ENCODE measurements around the gene FGFR2.

FGFR2 gene

DNA sequence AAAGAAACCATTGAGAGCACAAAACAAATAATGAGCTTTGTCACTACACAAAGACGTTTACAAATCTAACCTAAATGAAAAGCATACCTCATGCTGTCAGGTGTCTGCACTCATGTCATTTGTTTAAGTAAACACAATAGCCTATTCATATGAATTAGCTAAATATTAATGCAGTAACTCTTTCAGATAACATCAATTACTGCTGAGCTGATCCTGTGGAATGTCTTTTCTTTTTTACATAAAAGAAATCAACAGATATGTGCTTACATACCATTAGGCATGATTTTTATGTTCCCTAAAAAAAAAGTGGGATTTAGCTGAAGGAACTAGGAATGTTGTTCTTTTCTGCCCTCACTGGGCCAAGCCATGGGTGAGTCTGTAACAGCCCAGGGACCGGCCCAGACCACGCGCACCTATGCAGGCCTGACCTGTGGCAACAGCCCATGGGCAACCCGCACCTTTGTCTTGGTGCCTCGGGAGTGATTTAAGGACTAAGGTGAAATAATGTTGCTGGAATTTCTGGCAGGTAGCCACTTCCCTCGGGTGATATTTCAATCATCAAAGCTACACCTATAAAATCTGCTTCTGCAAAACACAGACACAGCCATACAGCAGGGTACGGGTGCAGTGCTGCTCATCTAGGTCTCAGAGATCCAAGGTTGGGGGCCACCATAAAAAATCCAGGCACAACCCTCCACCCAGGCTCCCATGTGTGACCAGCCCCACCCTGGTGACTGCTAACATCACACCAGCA lies 44.6 kb downstream of the FGFR2 start:
- no peak for DNase-seq (ENCODE audit: low read depth)

DNA sequence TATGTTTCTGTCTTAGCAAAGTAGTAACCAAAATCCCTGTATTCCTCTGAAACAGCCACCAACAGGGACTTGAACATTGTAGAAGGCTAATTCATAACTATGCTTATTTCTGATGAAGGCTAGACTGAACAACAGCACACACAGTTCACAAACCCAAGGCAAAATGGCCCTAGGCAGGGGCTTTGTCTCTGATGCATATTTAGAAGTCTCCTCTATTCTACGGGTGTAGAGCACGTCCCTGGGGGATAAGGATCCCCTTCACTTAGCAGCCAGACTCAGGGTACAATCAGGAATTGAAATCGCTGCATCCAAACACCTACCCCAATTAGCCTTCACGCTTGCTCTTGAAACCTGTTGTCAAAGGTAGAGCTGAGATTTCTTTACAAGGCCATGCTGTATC lies 45.5 kb downstream of the FGFR2 start:
- no peak for DNase-seq (ENCODE audit: low read depth)

DNA sequence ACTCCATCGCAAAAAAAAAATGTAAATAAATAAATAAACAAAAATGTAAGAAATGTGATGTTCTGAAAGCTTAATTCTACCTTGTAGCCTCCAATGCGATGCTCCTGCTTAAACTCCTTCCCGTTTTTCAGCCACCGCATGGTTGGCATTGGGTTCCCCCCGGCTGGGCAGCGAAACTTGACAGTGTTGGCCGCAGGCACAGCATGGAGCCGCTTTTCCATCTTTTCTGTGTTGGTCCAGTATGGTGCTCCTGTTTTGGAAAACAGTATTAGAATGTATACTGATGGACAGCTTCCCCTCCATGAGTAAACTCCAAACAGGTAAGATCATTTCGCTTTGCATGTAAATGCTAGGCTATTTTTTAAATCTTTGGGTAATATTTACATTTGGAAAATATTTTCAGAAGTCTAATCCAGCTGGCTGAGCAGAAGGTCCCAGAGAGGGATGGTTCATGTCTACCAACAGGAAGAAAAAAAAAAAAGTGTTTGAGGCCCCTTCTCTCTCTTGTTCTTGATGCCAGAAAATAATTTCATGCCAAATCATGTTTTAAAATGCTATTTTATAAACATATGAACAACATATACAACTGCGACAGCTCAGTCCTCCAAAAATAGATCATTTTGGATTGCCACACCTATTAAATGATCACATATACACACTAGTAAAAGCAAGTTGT lies 46.9 kb downstream of the FGFR2 start:
- no peak for DNase-seq (ENCODE audit: low read depth)

DNA sequence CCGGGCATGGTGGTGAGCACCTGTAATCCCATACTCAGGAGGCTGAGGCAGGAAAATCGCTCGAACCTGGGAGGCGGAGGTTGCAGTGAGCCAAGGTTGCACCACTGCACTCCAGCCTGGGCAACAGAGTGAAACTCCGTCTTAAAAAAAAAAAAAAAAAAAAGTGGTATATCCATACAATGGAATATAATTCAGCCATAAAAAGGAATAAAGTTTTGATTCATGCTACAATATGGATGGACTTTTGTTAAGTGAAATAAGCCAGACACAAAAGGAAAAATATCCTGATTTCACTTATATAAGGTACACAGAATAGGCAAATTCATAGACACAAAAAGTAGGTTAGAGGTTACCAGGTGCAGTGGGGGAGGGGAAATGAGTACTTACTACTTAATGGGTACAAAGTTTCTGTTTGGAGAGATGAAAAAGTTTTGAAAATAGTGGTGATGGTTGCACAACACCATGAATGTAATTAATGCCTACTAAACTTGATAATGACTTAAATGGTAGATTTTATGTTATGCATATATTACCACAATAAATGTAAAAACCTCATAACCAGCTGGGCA lies 53.9 kb downstream of the FGFR2 start:
- no peak for DNase-seq (ENCODE audit: low read depth)

DNA sequence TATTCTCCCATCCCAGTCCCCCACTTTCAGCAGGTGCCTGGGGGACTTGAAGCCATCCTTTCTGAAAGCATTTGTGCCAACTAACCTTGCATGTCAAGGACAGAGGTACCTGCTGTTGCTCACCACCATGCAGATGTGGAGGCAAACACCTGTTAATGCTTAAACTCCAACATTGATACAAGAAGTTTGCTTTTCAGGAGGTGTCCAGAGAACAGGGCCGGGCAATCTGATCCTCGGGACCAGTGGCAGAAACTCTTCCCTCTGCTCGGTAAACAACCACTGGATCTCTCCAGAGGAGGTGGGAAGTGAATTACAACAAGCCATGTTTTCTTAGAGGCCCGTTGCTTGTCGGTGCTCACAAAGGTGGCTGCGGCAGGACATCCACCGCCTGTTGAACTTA lies 54.7 kb downstream of the FGFR2 start:
- no peak for DNase-seq (ENCODE audit: low read depth)

DNA sequence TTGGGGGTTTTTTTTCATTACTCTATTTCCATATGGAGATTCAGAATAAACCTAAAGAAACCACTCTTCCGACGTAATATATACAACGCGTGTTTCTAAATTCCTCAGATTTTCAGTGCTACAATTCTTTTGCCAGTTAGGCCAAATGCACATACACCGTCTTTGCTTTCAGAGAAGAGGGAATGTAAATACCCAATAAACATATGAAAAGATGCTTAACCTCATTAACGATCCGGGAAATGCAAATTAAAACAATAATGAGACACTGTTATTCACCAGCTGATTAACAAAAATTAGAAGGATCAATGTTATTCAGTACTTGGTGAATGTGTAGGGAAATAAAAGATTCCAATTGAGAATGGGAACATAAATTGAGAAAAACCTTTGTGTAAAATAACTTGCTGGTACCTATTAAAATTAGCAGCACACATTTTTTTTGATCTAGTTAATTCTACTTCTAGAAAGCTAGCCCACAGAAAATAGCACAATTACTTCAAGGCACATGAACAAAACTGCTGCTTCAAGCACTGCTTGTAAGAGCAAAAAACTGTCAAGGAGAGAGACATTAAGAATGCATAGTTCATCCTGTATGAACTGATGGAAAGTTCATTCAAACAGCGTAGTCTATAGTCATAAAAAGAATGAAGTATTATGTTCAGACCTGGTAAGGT lies 56.7 kb downstream of the FGFR2 start:
- DNase-seq (ENCODE audit: low read depth), result no peak

DNA sequence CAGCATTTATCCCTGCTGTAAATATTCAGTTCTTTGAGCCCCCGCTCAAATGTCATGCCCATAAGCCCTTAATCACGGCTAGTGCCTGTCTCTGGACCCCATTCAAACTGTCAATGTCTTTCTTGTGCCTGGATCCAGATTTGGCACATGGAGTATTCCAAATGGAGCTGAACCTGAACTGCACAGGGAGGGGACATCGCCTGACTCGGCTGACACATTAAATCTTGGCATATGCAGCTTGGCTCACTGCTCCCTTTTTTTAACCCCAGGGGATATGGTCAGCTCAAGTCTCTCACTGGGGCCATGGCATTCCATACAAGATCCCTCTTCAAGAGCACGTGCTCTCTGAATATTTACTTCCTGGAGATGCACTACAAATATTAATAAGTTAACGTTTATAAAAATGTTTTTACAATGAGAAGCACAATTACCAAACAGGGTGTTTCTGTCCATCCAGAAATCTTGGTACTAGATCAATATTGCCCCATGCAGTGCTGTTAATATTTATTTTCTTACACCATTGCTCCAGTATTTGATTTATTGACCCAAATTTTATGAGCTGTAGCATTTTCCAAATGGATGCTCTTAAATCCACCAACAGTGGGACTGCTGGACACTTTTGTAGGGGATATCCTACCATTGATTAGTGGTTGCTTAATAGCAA lies 57.4 kb downstream of the FGFR2 start:
- no peak for DNase-seq (ENCODE audit: low read depth)

DNA sequence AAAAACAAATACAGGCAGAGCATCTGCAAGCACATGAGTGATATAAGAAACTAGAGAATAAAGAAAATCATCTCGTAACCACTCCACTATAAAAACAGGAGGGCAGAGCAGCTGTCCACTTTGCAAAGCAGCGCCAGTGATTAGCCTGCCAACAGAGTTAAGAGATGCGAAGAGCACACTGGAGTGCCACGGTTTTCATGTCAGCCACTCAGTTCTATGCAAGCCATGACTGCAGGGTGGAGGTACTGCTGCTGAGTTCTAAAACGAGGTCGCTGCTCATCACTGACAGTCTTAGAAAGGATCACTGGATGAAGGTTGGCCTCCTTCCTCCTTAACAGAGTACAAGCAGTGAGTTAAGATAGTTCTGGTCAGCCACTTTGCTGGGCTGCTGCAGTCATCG lies 58.5 kb downstream of the FGFR2 start:
- DNase-seq (ENCODE audit: low read depth), result no peak

DNA sequence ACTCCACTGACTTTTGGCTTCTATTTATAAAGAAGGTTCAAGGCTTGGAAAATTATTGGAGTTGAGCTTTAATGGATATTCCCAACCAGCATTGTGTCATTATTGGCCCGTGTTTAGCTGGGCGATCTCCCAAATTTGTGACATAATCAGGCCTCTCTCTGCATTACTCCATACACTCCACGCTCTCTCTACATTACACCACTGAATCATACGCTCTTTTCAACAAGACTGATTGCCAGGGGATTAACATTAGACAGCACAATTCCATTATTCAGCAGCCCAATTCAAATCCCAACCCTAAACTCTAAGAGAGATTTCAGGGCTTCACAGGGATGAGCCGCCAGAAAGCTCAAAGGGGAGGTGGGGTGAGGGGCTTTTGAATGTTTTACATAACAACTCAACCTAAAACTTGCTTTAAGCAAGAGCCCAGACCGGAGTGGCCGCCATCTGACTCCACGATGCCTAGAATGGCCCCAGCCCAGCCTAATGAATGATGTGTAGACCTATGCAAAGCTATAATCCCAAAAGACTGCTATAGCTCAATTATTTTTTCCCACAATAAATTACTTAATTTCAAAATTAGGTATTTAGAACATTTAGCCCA lies 61.8 kb downstream of the FGFR2 start:
- DNase-seq (ENCODE audit: low read depth), result no peak

DNA sequence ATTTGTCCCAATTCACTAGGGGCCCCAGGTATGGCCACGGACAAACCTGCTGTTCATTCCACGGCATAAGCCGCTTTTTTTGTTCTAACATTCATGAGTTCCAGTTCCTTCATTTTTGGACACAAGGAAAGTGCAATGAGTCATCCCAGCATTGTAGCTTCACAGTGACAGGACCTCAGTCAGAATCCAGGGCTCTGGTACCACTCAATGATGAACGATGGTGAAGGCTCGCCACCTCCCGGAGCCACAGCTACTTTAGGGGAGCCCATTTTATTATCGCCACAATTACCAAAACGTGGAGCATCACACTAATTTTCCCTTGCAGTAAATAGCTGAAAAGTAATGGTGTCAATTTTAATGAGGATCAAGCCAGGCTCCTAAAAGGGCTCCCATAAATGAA lies 62.9 kb downstream of the FGFR2 start:
- DNase-seq (ENCODE audit: low read depth), result no peak

DNA sequence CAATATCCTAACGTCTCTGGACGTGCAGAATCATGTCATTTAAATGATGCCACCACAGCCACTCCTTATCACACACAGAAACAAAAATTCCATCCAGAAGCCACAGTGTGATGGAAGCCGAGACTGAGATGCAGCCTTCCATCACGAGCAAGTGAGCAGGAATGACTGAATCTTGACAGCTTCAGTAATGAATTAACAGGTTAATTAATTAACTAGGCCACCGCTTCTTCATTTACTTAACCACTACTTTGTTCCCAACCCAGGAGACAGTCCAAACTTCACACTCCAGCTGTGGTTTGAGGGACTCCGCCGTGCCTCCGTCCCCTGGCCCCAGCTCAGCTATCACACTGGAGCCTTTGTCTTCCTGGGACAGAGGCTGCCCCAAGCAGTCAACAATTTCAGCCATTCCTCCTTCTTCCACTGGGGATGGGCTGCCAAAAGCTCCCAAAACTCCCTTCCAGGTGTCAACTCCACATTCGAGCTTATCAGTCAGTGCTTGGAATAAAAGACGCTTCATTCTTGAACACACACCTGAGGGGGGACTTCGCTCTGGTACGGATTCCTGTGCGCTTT lies 65.9 kb downstream of the FGFR2 start:
- no peak for DNase-seq (ENCODE audit: low read depth)

DNA sequence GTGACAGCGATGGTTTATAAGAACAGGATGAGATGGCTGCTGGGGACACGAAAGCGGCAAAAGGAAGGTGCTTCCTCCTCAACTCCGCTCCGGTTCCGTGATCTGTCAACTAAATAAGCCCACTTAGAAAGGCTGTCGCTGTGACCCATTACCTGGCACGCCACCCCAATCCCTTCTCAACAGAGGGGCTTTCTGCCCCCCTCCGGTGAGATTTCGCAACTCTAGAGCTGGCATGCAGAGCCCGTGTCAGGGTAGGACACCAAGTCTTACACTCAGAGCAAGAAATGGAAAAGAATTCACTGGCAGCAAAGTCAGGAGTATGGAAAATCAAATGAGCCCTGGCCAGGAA lies 66.4 kb downstream of the FGFR2 start:
- DNase-seq (ENCODE audit: low read depth), result no peak

DNA sequence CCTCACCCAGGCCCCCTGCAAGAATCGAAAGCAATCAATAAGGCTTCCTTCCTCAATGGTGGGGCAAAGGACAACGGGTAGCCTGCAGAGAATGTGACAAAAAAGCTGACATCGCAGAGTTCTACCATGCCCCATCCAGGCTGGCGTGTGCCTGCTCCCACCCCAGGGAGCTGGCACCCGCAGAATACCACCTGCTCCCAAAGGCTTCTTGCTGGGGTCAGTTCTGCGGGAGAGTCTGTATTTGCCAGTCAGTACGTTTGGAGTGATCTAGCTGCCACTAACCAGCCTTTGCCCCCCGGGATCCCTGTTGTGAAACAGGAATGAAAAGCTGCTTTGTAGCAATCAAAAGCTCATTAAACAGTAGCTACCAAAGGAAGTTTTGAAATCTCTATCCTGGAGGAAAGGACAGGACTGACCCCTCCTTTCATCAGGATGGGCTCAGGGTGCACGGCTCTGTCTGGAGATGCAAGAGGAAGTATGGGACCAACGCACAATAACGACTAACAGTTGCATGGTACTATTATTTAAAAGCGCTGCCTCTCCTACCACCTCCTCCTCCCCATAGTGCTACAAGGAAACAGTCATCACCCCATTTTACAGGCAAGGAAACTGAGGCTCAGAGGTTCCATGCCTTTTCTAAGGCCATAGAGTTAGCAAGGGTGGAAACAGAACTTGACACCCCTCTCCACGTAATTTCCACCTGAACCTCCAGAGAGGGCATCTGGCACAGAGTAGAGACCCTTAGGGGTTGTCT lies 67.0 kb downstream of the FGFR2 start:
- DNase-seq (ENCODE audit: low read depth), result no peak

DNA sequence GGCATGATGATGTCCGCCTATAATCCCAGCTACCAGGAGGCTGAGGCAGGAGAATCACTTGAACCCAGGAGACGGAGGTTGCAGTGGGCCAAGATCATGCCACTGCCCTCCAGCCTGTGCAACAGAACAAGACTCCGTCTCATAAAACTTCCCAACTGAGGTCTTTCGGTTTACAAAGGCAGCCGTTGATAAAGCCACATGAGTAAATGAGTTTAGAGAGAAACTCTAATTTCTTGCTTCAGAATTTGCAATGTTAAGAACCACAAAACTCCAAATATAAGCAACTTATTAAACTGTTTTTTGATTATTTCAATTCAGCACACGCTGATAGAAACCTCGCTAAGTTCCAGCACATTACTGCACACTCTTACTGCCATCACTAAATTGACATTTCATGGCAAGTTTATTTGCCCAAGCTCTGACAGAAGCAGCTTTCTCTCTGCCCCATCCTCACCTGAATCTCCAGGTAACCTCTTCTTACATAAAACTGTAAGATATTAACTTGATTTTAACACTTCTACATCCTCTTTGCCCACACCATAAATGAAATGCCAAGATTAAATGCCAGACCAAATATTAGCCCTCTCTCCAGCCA lies 67.7 kb downstream of the FGFR2 start:
- no peak for DNase-seq (ENCODE audit: low read depth)

DNA sequence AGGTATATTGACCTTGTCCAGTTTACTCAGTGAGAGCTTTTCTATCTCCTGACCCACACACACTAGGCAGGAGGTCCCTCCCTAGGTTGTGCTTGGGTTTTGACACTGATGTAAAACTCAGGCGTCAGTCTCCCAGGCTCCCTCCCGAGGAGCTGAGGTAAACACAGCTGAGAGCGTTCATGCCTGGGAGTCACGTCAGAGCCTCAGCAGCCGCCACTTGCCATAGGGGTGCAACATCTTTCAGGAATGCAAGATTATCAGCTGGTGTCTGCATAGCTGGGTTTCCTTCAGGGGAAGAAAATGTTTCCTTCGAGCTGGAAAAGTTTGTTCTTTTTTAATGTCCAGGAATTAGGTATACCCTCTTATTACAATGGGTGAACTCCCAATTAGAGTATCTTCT lies 70.6 kb downstream of the FGFR2 start:
- no peak for DNase-seq (ENCODE audit: low read depth)

DNA sequence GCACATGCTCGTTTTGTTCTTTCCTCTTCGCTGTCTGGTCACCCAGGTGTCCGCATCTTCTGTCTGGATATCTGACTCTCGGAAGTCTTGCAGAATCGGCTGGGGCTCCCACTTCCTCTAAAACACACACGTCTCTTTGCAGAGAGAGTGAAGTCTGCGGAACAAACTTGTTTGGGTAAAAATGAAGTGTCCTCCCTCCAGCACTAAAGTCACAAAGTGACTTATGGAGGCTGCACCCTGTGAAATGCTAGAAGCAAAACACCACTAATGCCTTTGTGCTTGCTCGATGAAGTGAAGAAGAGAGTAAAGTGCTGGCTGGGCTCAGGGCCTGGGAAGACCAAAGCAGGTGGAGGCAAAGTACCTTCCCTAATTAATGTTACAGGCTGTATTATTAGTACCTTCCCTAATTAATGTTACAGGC lies 71.4 kb downstream of the FGFR2 start:
- DNase-seq (ENCODE audit: low read depth), result no peak

DNA sequence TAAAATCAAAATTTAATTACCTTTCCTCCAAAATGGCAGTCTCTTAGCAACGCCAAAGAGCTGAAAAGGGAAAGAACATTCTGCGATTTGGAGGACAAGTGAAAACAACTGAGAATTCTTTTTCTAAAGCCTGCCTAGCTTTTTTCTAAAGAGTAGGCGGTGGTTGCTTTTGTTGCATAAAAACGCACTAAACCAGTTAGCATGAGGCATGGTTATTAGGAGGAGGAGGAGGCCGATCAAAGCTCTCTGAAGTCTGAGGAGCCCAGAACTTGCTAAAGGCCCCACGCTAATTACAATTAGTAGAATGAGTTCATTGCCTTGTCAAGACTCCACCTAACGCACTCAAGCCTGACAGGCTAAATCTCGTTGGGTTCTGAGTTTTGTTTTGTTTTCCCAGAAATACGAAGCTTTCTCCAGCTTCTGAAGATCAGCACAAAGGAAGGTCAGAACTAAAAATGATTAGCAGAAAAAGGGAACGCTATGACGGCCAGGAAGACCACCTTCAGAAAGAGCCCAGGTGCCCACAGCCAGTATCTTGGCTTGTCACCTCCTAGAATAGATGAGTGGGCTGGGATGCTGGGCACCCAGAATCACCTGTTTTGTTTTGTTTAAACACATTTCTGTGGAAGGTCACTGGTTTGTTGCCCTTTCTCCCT lies 72.0 kb downstream of the FGFR2 start:
- DNase-seq (ENCODE audit: low read depth), result no peak

DNA sequence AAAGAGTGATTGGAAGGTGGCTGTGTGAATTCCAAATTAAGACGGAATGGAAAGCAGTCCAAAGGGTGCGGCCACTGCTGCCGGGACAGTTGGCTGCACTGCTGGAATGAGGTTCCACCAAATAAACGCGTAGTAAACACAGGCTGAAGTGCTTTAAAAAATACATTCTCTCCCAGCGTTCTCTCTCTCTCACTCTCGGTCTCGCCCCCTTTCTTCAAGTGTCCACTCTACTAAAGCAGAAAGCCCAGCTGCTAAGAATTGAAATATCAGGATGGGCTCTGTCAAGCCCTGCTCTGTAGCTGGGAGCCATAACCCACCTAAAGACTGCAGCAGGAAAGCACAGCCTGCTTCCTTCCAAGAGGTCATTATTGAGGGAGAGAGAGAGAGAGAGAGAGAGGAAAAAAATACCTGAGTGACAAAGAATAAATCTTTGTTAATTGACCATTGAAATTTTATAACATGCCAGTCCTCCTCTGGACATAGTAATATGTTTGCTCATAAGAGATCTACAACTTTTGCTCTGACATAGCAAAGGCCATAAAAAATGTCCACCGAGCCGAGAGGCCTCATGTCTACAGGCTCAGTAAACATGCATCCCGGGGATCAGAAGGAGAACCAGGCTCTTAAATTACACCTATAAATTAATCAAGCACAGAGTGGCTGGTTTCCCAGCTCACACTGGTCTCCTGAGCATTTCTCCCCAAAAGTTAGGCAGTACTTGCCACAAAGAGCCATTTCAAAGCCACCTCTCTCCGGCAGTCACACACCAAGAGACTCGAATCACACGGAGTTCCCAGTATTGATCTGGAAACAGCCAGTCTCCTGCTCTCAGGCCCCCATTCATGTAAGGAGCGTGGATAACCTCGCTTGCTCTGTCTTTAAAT lies 72.8 kb downstream of the FGFR2 start:
- no peak for DNase-seq (ENCODE audit: low read depth)
